HG03354 (cell line): ENCODE measurements around the gene SYTL1.
A peak's percentile ranks its signal among the peaks of the same experiment; 100 is the strongest.

Source experiments
- ATAC-seq: cut with Tn5 transposase; IDR thresholded peaks from one replicate; pipeline ENCODE4 v1.9.1; 2021; ENCODE audit warnings: mild to moderate bottlenecking; ENCODE audit not compliant: unreplicated experiment, poor library complexity, severe bottlenecking

Gene SYTL1

GRCh38 chr1:27341525-27342252 is at the start of gene SYTL1:
SYTL1 (plus strand) TSS chr1:27342022; CDS start chr1:27345335, 3,313 bp downstream.
- peak; percentile 64 for ATAC-seq

- ATAC-seq, result no peak
These were observed 49.7 kb upstream of the SYTL1 start for GRCh38 chr1:27292106-27292505.

- no peak for ATAC-seq
These were observed 47.9 kb upstream of the SYTL1 start for GRCh38 chr1:27293915-27294314.

- no peak for ATAC-seq
These were observed 45.0 kb upstream of the SYTL1 start for GRCh38 chr1:27296773-27297291.

- no peak for ATAC-seq
These were observed 43.9 kb upstream of the SYTL1 start for GRCh38 chr1:27297903-27298302.

GRCh38 chr1:27298632-27299384 is 43.0 kb upstream of the SYTL1 start:
- ATAC-seq, result no peak

GRCh38 chr1:27299385-27300271 is 42.2 kb upstream of the SYTL1 start:
- ATAC-seq, result no peak

- ATAC-seq, result no peak
These were observed 41.3 kb upstream of the SYTL1 start for GRCh38 chr1:27300341-27301051.

GRCh38 chr1:27301052-27301422 is 40.8 kb upstream of the SYTL1 start:
- no peak for ATAC-seq

GRCh38 chr1:27301582-27302199 is 40.1 kb upstream of the SYTL1 start:
- ATAC-seq, result no peak

GRCh38 chr1:27302612-27303011 is 39.2 kb upstream of the SYTL1 start:
- no peak for ATAC-seq

- no peak for ATAC-seq
These were observed 38.3 kb upstream of the SYTL1 start for GRCh38 chr1:27303509-27303908.

GRCh38 chr1:27306071-27306470 is 35.8 kb upstream of the SYTL1 start:
- no peak for ATAC-seq

- ATAC-seq, result no peak
These were observed 34.7 kb upstream of the SYTL1 start for GRCh38 chr1:27306892-27307761.

- ATAC-seq, result no peak
These were observed 33.8 kb upstream of the SYTL1 start for GRCh38 chr1:27307874-27308598.

GRCh38 chr1:27314169-27314568 is 27.7 kb upstream of the SYTL1 start:
- ATAC-seq, result no peak

GRCh38 chr1:27314737-27315136 is 27.1 kb upstream of the SYTL1 start:
- no peak for ATAC-seq

GRCh38 chr1:27316860-27317259 is 25.0 kb upstream of the SYTL1 start:
- no peak for ATAC-seq
